Cardiac fibroblast (primary cell): ENCODE results near the gene CSTF2.
"Not testable (repeated sequence)": the region's sequence is repeated elsewhere in the genome, so short reads cannot be mapped to it uniquely, and the experiment has no call there.

Experiments used
- DNase-seq, 2 donors: peaks; one replicate each; pipeline versions ENCODE4 v3.0.0 to v3.0.0-alpha.2; 2010; ENCODE audit warnings: low read depth in 2 of 2
- H3K4me3 ChIP-seq, 2 donors: replicated peaks in 1 of 2; 1 replicate in 1 of 2; 2 replicates in 1 of 2; pipeline ENCODE4 v1.5.1; 2011; ENCODE audit warnings: low read depth in 2 of 2, low read length in 2 of 2, mild to moderate bottlenecking in 2 of 2, moderate library complexity in 1 of 2
- CTCF ChIP-seq: IDR thresholded peaks from one replicate; pipeline ENCODE4 v1.5.1; 2011; ENCODE audit warnings: low read depth, mild to moderate bottlenecking, low read length, inconsistent platforms

Gene CSTF2

GRCh38 chrX:100819837-100820666, at the start of gene CSTF2:
Gene CSTF2, plus strand, starts transcription at chrX:100820391. Its CDS starts 26 bp downstream, at chrX:100820417.
- peak; percentile 17 for TF ChIP-seq CTCF
- H3K4me3 ChIP-seq, result peak within 1 kb of the TSS; percentile 65 to 80
- peak; percentile 83 to 85 for DNase-seq

- not testable (repeated sequence) for DNase-seq, H3K4me3 ChIP-seq
These were observed 23.8 kb upstream of the CSTF2 start for GRCh38 chrX:100796371-100796770.

- H3K4me3 ChIP-seq, result no peak overlapping the region
- TF ChIP-seq CTCF, result no peak
- DNase-seq, result no peak
These were observed 22.8 kb upstream of the CSTF2 start for GRCh38 chrX:100797359-100797758.

GRCh38 chrX:100798484-100799214, 21.5 kb upstream of the CSTF2 start:
- H3K4me3 ChIP-seq, result no peak overlapping the region
- no peak for TF ChIP-seq CTCF
- no peak for DNase-seq

- no peak overlapping the region for H3K4me3 ChIP-seq
- TF ChIP-seq CTCF, result no peak
- DNase-seq, result no peak
These were observed 17.3 kb upstream of the CSTF2 start for GRCh38 chrX:100802843-100803242.

GRCh38 chrX:100804780-100805179, 15.4 kb upstream of the CSTF2 start:
- no peak for DNase-seq

GRCh38 chrX:100808265-100808664, 11.9 kb upstream of the CSTF2 start:
- DNase-seq, H3K4me3 ChIP-seq: not testable (repeated sequence)

More at GRCh38 chrX:100804780-100805179, 15.4 kb upstream of the CSTF2 start:
- TF ChIP-seq CTCF, result no peak
- no peak overlapping the region for H3K4me3 ChIP-seq
